Amniotic stem cell (primary cell): ENCODE data around the gene NIPBL.
"Not testable (repeated sequence)": the region's sequence is repeated elsewhere in the genome, so short reads cannot be mapped to it uniquely, and the experiment has no call there.

Experiments
- DNase-seq: peaks from one replicate; lab custom pipeline; 2025; lab: John Stamatoyannopoulos, UW

The NIPBL gene

GRCh38 chr5:36879274-36880033 lies 2.9 kb downstream of the NIPBL start:
- no peak for DNase-seq

GRCh38 chr5:36880761-36881160 lies 4.2 kb downstream of the NIPBL start:
- no peak for DNase-seq

- DNase-seq, result no peak
Measured at GRCh38 chr5:36881304-36881703, 4.7 kb downstream of the NIPBL start.

- DNase-seq, result no peak
Measured at GRCh38 chr5:36881807-36882206, 5.2 kb downstream of the NIPBL start.

- DNase-seq, result no peak
Measured at GRCh38 chr5:36882250-36882649, 5.7 kb downstream of the NIPBL start.

- no peak for DNase-seq
Measured at GRCh38 chr5:36883894-36884462, 7.4 kb downstream of the NIPBL start.

- no peak for DNase-seq
Measured at GRCh38 chr5:36885149-36885548, 8.6 kb downstream of the NIPBL start.

- no peak for DNase-seq
Measured at GRCh38 chr5:36885566-36886485, 9.3 kb downstream of the NIPBL start.

GRCh38 chr5:36886791-36887190 lies 10.2 kb downstream of the NIPBL start:
- DNase-seq, result no peak

- no peak for DNase-seq
Measured at GRCh38 chr5:36887532-36887931, 11.0 kb downstream of the NIPBL start.

- no peak for DNase-seq
Measured at GRCh38 chr5:36888303-36888702, 11.7 kb downstream of the NIPBL start.

- no peak for DNase-seq
Measured at GRCh38 chr5:36889264-36889663, 12.7 kb downstream of the NIPBL start.

GRCh38 chr5:36891266-36891665 lies 14.7 kb downstream of the NIPBL start:
- no peak for DNase-seq

GRCh38 chr5:36892085-36892830 lies 15.7 kb downstream of the NIPBL start:
- DNase-seq, result not testable (repeated sequence)

GRCh38 chr5:36894954-36895353 lies 18.4 kb downstream of the NIPBL start:
- DNase-seq, result no peak

GRCh38 chr5:36896476-36896875 lies 19.9 kb downstream of the NIPBL start:
- DNase-seq, result no peak

GRCh38 chr5:36897616-36898015 lies 21.0 kb downstream of the NIPBL start:
- no peak for DNase-seq

GRCh38 chr5:36899860-36900259 lies 23.3 kb downstream of the NIPBL start:
- DNase-seq, result no peak

GRCh38 chr5:36900283-36900682 lies 23.7 kb downstream of the NIPBL start:
- no peak for DNase-seq

GRCh38 chr5:36901077-36901476 lies 24.5 kb downstream of the NIPBL start:
- not testable (repeated sequence) for DNase-seq

- no peak for DNase-seq
Measured at GRCh38 chr5:36901856-36902255, 25.3 kb downstream of the NIPBL start.

GRCh38 chr5:36902353-36902752 lies 25.8 kb downstream of the NIPBL start:
- DNase-seq, result no peak
